SK-N-SH treated with all-trans-retinoic acid at 6 μM for 48 hours (cell line): ENCODE results near the gene WNT9B.

ENCODE experiments used
- ARNTL ChIP-seq: fragments of 450-650 bp; formaldehyde crosslinking; IDR thresholded peaks from 2 replicates; pipeline ENCODE4 v1.5.0; 2020; ENCODE audit warnings: low read depth, mild to moderate bottlenecking, moderate library complexity, borderline replicate concordance
- CSDC2 ChIP-seq: fragments of 250-450 bp; sonication (Bioruptor Pico); IDR thresholded peaks from 2 replicates; pipeline ENCODE4 v1.5.0; 2020; ENCODE audit warnings: mild to moderate bottlenecking, moderate library complexity
- ISL1 ChIP-seq: fragments of 250-450 bp; sonication (Bioruptor Pico); IDR thresholded peaks from 2 replicates; pipeline ENCODE4 v2.1.2; 2022; ENCODE audit warnings: mild to moderate bottlenecking, moderate library complexity
- TOX ChIP-seq: fragments of 250-450 bp; sonication (Bioruptor Pico); IDR thresholded peaks from 2 replicates; pipeline ENCODE4 v1.8.0; 2021; ENCODE audit warnings: mild to moderate bottlenecking, moderate library complexity, borderline replicate concordance
- ZNF565 ChIP-seq: fragments of 450-650 bp; formaldehyde crosslinking; conservative IDR thresholded peaks from 2 replicates; pipeline ENCODE4 v1.5.0; 2020; ENCODE audit warnings: low read depth, mild to moderate bottlenecking, moderate library complexity
- TF ChIP-seq, protein P1 (sequence below): fragments of 250-450 bp; sonication (Bioruptor Pico); IDR thresholded peaks from 2 replicates; pipeline ENCODE4 v1.5.1; 2020; ENCODE audit warnings: low read depth, mild to moderate bottlenecking, moderate library complexity

DNA sequence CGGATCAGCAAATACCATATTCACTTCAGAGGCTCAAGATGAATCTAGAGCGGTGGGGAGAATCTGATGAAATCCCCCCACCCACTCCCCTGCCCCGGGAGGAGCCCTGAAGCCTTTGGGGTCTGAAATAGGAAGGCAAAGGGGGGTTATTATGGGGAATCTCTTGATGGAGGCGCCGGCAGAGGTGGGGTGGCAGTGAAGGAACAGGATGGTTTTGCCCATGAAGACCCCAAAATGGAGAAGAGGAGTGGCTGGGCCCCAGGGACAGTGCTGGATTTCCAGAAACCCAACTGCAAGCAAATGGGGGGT is 33.5 kb upstream of the WNT9B start:
- TF ChIP-seq ZNF565 (no peak), CSDC2 (CRISPR knock-in tag) (no peak), ARNTL (no peak), ISL1 (no peak), TOX (CRISPR knock-in tag) (no peak)
- TF ChIP-seq, protein P1, sequence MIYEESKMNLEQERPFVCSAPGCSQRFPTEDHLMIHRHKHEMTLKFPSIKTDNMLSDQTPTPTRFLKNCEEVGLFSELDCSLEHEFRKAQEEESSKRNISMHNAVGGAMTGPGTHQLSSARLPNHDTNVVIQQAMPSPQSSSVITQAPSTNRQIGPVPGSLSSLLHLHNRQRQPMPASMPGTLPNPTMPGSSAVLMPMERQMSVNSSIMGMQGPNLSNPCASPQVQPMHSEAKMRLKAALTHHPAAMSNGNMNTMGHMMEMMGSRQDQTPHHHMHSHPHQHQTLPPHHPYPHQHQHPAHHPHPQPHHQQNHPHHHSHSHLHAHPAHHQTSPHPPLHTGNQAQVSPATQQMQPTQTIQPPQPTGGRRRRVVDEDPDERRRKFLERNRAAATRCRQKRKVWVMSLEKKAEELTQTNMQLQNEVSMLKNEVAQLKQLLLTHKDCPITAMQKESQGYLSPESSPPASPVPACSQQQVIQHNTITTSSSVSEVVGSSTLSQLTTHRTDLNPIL (CRISPR knock-in tag): no peak
